Rectal smooth muscle tissue (tissue), 1 donor: ENCODE data around the gene SPCS3.
"Not testable (repeated sequence)": the region's sequence is repeated elsewhere in the genome, so short reads cannot be mapped to it uniquely, and the experiment has no call there.

Experiments
- H3K27ac ChIP-seq: one replicate; pipeline ENCODE4 v1.7.0; 2013; ENCODE audit warnings: low read depth, low read length, inconsistent platforms
- H3K27me3 ChIP-seq: one replicate; pipeline ENCODE4 v1.7.0; 2013; ENCODE audit warnings: low read length; ENCODE audit not compliant: control insufficient read depth, insufficient read depth
- H3K36me3 ChIP-seq: one replicate; pipeline ENCODE4 v1.7.0; 2013; ENCODE audit warnings: low read length; ENCODE audit not compliant: control insufficient read depth, insufficient read depth
- H3K4me1 ChIP-seq: one replicate; pipeline ENCODE4 v1.7.0; 2013; ENCODE audit warnings: low read length; ENCODE audit not compliant: control insufficient read depth, insufficient read depth
- H3K4me3 ChIP-seq: one replicate; pipeline ENCODE4 v1.7.0; 2013; ENCODE audit warnings: low read length
- H3K9ac ChIP-seq: one replicate; pipeline ENCODE4 v1.7.0; 2013; ENCODE audit warnings: low read length

Gene SPCS3

GRCh38 chr4:176335421-176335820 lies 15.7 kb downstream of the SPCS3 start:
- Histone ChIP-seq H3K27ac (no peak overlapping the region), H3K4me1 (peaks cover 3% of the 10 kb centered on the region), H3K9ac (no peak overlapping the region), H3K36me3 (no peaks in the 10 kb centered on the region), H3K4me3 (no peak overlapping the region), H3K27me3 (no peaks in the 10 kb centered on the region)

GRCh38 chr4:176339936-176340761 lies 20.4 kb downstream of the SPCS3 start:
- no peak overlapping the region for H3K9ac ChIP-seq
- no peak overlapping the region for H3K27ac ChIP-seq
- no peaks in the 10 kb centered on the region for H3K27me3 ChIP-seq
- H3K36me3 ChIP-seq = no peaks in the 10 kb centered on the region
- no peak overlapping the region for H3K4me3 ChIP-seq
- H3K4me1 ChIP-seq = peaks cover 4% of the 10 kb centered on the region

- no peak overlapping the region for H3K4me3 ChIP-seq
- no peak overlapping the region for H3K27ac ChIP-seq
These were observed 21.3 kb downstream of the SPCS3 start for GRCh38 chr4:176340871-176341685.

GRCh38 chr4:176342384-176342783 lies 22.6 kb downstream of the SPCS3 start:
- Histone ChIP-seq H3K27me3 (no peaks in the 10 kb centered on the region), H3K9ac (no peak overlapping the region), H3K36me3 (no peaks in the 10 kb centered on the region), H3K27ac (no peak overlapping the region), H3K4me1 (peaks cover 4% of the 10 kb centered on the region), H3K4me3 (no peak overlapping the region)

More at GRCh38 chr4:176340871-176341685, 21.3 kb downstream of the SPCS3 start:
- no peaks in the 10 kb centered on the region for H3K27me3 ChIP-seq
- H3K4me1 ChIP-seq = peaks cover 4% of the 10 kb centered on the region
- no peak overlapping the region for H3K9ac ChIP-seq
- no peaks in the 10 kb centered on the region for H3K36me3 ChIP-seq

- H3K27me3 ChIP-seq = no peaks in the 10 kb centered on the region
- H3K36me3 ChIP-seq = no peaks in the 10 kb centered on the region
- H3K27ac ChIP-seq = no peak overlapping the region
- peaks cover 4% of the 10 kb centered on the region for H3K4me1 ChIP-seq
- no peak overlapping the region for H3K4me3 ChIP-seq
- H3K9ac ChIP-seq = no peak overlapping the region
These were observed 23.5 kb downstream of the SPCS3 start for GRCh38 chr4:176343286-176343685.

- not testable (repeated sequence) for H3K4me1 ChIP-seq, H3K9ac ChIP-seq, H3K27me3 ChIP-seq, H3K27ac ChIP-seq, H3K4me3 ChIP-seq, H3K36me3 ChIP-seq
These were observed 25.6 kb downstream of the SPCS3 start for GRCh38 chr4:176345346-176345745.

GRCh38 chr4:176346836-176347235 lies 27.1 kb downstream of the SPCS3 start:
- H3K27ac ChIP-seq, H3K4me3 ChIP-seq, H3K9ac ChIP-seq, H3K36me3 ChIP-seq, H3K27me3 ChIP-seq, H3K4me1 ChIP-seq: not testable (repeated sequence)

GRCh38 chr4:176350671-176351070 lies 30.9 kb downstream of the SPCS3 start:
- Histone ChIP-seq H3K27me3 (no peaks in the 10 kb centered on the region), H3K4me1 (no peaks in the 10 kb centered on the region), H3K36me3 (no peaks in the 10 kb centered on the region), H3K27ac (no peak overlapping the region), H3K4me3 (no peak overlapping the region), H3K9ac (no peak overlapping the region)

GRCh38 chr4:176354884-176355283 lies 35.1 kb downstream of the SPCS3 start:
- Histone ChIP-seq H3K27ac (no peak overlapping the region), H3K4me3 (no peak overlapping the region), H3K4me1 (no peaks in the 10 kb centered on the region), H3K36me3 (no peaks in the 10 kb centered on the region), H3K9ac (no peak overlapping the region), H3K27me3 (no peaks in the 10 kb centered on the region)

- no peak overlapping the region for H3K9ac ChIP-seq
- no peak overlapping the region for H3K27ac ChIP-seq
- H3K4me1 ChIP-seq = no peaks in the 10 kb centered on the region
- H3K27me3 ChIP-seq = no peaks in the 10 kb centered on the region
- H3K4me3 ChIP-seq = no peak overlapping the region
- H3K36me3 ChIP-seq = no peaks in the 10 kb centered on the region
These were observed 37.8 kb downstream of the SPCS3 start for GRCh38 chr4:176357359-176358082.

GRCh38 chr4:176358083-176358469 lies 38.3 kb downstream of the SPCS3 start:
- Histone ChIP-seq H3K27ac (no peak overlapping the region), H3K9ac (no peak overlapping the region), H3K4me1 (no peaks in the 10 kb centered on the region), H3K4me3 (no peak overlapping the region), H3K36me3 (no peaks in the 10 kb centered on the region), H3K27me3 (no peaks in the 10 kb centered on the region)

GRCh38 chr4:176359590-176359989 lies 39.8 kb downstream of the SPCS3 start:
- H3K27me3 ChIP-seq = no peaks in the 10 kb centered on the region
- H3K4me1 ChIP-seq = no peaks in the 10 kb centered on the region
- no peak overlapping the region for H3K9ac ChIP-seq
- H3K4me3 ChIP-seq = no peak overlapping the region
- no peak overlapping the region for H3K27ac ChIP-seq
- no peaks in the 10 kb centered on the region for H3K36me3 ChIP-seq
